GM15510 (cell line): ENCODE data around the gene CA10.

Experiments used
- POLR2A ChIP-seq: IDR thresholded peaks from 3 replicates; pipeline ENCODE4 v1.6.1; 2011; ENCODE audit warnings: borderline replicate concordance; ENCODE audit not compliant: insufficient read length; ENCODE audit errors: extremely low read depth

CA10 gene

GRCh38 chr17:51651513-51652298, 506.8 kb downstream of the CA10 start:
- TF ChIP-seq POLR2A, result no peak

GRCh38 chr17:51650772-51651171, 507.7 kb downstream of the CA10 start:
- no peak for TF ChIP-seq POLR2A

GRCh38 chr17:51650202-51650601, 508.3 kb downstream of the CA10 start:
- TF ChIP-seq POLR2A, result no peak

GRCh38 chr17:51647826-51648225, 510.7 kb downstream of the CA10 start:
- no peak for TF ChIP-seq POLR2A

- TF ChIP-seq POLR2A, result no peak
Measured at GRCh38 chr17:51647067-51647466, 511.4 kb downstream of the CA10 start.

GRCh38 chr17:51646539-51646938, 512.0 kb downstream of the CA10 start:
- no peak for TF ChIP-seq POLR2A

DNA sequence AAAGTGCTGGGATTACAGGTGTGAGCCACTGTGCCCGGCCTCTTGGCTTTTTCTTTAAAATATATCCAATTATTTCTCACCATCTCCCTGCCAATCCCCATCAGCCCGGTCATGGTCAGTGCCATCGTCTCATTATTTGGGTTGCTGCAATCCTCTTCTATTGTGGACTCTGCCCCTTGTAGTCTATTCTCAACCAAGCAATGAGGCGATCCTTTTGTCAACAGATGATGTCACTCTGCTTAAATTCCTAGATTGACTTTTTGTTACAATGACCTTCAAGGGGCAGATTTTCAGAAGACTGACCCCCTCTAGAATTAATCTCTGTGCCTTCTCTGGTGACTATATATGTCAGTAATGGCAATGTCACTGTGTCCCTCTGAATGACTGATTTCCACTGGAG, 513.5 kb downstream of the CA10 start:
- TF ChIP-seq POLR2A, result no peak

DNA sequence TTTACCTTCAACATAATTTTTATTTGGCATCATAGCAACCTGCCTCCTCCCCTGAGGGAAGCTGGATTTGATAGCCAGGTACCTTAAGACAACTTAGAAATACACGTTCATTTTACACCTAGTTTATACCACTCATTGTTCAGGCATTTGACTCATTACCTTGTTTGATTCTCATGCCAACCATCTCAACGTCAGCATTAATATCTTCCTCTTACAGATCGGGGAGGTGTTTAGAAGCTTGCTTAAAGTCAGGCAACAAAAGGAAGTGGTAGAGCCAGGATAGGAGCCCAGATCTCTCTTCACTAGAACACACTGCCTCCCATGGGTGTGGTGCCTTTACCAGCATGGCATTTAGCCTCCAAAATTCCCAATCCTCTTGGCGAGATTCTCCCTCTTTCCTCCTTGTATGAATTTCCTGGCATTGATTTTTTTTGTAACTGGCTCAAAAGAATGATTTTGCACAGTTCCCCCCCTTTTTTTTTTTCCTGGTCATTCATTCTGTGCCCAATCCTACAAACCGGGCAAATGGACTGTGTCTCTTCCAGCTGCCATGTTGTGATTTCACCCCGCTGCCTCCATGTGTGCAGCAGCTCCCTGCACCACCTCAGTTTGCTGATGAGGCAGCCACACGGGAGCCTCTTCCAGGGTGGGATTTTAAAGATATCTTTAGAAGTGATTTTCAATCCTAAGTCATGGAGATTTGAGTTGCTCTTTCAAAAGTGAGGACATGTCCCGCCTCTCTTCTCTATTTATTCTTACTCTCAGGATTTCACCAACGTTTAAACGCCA, 514.6 kb downstream of the CA10 start:
- TF ChIP-seq POLR2A, result no peak

DNA sequence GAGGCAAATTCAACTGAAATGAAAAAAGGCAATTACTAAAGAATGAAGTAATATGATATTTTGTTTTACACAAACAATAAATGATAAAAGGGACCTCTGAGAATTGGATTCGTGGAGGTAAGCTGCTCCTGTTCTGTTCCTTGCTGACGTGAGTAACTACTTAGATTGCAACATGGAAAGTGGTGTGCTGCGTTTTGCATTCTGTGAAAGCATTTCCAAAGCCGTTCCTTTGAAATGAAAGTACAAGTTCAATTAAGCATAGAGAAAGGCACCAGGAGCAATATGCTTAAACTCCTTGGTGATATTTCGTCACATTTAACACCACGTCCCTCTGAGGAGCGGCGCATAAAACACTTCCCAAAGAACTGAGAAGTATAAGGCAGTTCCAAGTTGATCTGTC, 516.5 kb downstream of the CA10 start:
- TF ChIP-seq POLR2A, result no peak

- TF ChIP-seq POLR2A, result no peak
Measured at GRCh38 chr17:51640108-51640622, 518.3 kb downstream of the CA10 start.

DNA sequence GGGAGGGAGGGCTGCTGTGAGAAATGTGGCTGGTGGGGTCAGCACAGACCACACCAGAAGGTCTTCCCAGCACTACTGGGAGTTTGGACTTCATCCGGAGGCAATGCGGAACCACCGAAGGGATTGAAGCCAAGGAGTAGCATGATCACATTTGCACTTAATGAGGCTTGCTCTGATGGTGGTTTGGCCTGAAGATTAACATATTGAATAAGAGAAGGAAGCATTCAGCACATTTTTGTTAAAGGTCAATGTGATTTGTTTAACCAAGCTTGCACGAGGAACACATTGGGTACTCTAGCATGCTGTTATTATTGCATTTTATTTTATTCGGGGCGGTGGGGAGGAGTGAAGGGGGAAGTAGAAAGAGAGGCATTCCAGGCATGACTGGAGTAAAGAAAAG, 519.5 kb downstream of the CA10 start:
- no peak for TF ChIP-seq POLR2A

- no peak for TF ChIP-seq POLR2A
Measured at GRCh38 chr17:51636291-51636690, 522.2 kb downstream of the CA10 start.

- TF ChIP-seq POLR2A, result no peak
Measured at GRCh38 chr17:51630101-51630671, 528.3 kb downstream of the CA10 start.

GRCh38 chr17:51629232-51629631, 529.3 kb downstream of the CA10 start:
- no peak for TF ChIP-seq POLR2A

GRCh38 chr17:51627779-51628178, 530.7 kb downstream of the CA10 start:
- no peak for TF ChIP-seq POLR2A
